Right renal pelvis (tissue), 4 donors: Measurements from ENCODE around the gene ACACB. TPM values are rescaled to one million over a fixed set of nuclear protein-coding genes. Genes with fewer than 3 reads are reported as not detected.
A peak's percentile ranks its signal among the peaks of the same experiment; 100 is the strongest.

Source experiments
- DNase-seq, 4 donors: peaks; one replicate each; pipeline ENCODE4 v3.0.0-alpha.2; 2013; ENCODE audit warnings: low read depth in 4 of 4, low spot score in 3 of 4, missing footprints in 1 of 4
- polyA plus RNA-seq, 4 donors: library from polyadenylated mRNA; unstranded; fragments of 120-200 nt; gene quantifications; one replicate each; pipeline ENCODE4 v1.2.1, GENCODE V29; 2013; ENCODE audit not compliant: insufficient read length in 4 of 4

The ACACB gene
- polyA plus RNA-seq, 4 donors = 14.8 to 18.0 (median 16.8) TPM

GRCh38 chr12:109271418-109271817, 155.0 kb downstream of the ACACB start:
- DNase-seq = no peak

- DNase-seq = no peak
Measured at GRCh38 chr12:109273354-109273753, 157.0 kb downstream of the ACACB start.

GRCh38 chr12:109274381-109274780, 158.0 kb downstream of the ACACB start:
- DNase-seq = no peak

- DNase-seq = no peak
Measured at GRCh38 chr12:109275173-109275572, 158.8 kb downstream of the ACACB start.

GRCh38 chr12:109276160-109276559, 159.8 kb downstream of the ACACB start:
- DNase-seq = no peak

- no peak for DNase-seq
Measured at GRCh38 chr12:109277255-109277898, 161.0 kb downstream of the ACACB start.

- no peak for DNase-seq
Measured at GRCh38 chr12:109277899-109278762, 161.7 kb downstream of the ACACB start.

- no peak for DNase-seq
Measured at GRCh38 chr12:109278912-109279311, 162.5 kb downstream of the ACACB start.

GRCh38 chr12:109279525-109279924, 163.1 kb downstream of the ACACB start:
- DNase-seq = no peak

GRCh38 chr12:109281452-109281851, 165.1 kb downstream of the ACACB start:
- DNase-seq = no peak

- DNase-seq = no peak
Measured at GRCh38 chr12:109284392-109284791, 168.0 kb downstream of the ACACB start.

GRCh38 chr12:109286252-109286651, 169.9 kb downstream of the ACACB start:
- no peak for DNase-seq

GRCh38 chr12:109286652-109287051, 170.3 kb downstream of the ACACB start:
- DNase-seq = no peak

- DNase-seq = no peak
Measured at GRCh38 chr12:109287181-109287580, 170.8 kb downstream of the ACACB start.

GRCh38 chr12:109287811-109288469, 171.6 kb downstream of the ACACB start:
- DNase-seq = no peak

GRCh38 chr12:109288571-109288970, 172.2 kb downstream of the ACACB start:
- DNase-seq = no peak

- no peak for DNase-seq
Measured at GRCh38 chr12:109289004-109289403, 172.6 kb downstream of the ACACB start.

- no peak for DNase-seq
Measured at GRCh38 chr12:109289551-109289950, 173.2 kb downstream of the ACACB start.

- no peak for DNase-seq
Measured at GRCh38 chr12:109290061-109290460, 173.7 kb downstream of the ACACB start.

GRCh38 chr12:109291117-109291516, 174.7 kb downstream of the ACACB start:
- DNase-seq = no peak

GRCh38 chr12:109291521-109292341, 175.3 kb downstream of the ACACB start:
- DNase-seq = peak; percentile 62 to 72 (median 66)
